Left forelimb (tissue), 1 donor: Measurements from ENCODE around the gene CGRRF1.

Source experiments
- DNase-seq: peaks from one replicate; pipeline ENCODE4 v3.0.0-alpha.2; 2018; ENCODE audit warnings: low spot score

Gene CGRRF1

DNA sequence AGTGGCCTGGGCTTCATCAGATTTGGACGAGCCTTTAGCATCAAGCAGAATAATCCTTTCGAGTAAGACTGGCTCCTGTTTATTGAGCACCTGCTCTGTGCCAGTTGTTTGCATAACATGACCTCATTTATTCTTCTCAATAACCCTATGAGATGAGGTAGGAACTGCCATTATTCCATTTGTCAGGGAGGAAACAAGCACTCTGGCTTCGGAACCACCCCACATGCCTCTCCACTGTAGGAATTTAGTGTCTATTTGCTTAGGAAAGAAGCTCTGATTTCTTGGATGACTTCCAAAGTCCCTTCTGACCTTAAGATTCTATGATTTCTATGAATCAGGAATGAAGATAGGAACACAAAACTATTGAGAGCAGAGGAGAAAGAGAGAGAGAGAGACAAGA, 68.3 kb downstream of the CGRRF1 start:
- no peak for DNase-seq

DNA sequence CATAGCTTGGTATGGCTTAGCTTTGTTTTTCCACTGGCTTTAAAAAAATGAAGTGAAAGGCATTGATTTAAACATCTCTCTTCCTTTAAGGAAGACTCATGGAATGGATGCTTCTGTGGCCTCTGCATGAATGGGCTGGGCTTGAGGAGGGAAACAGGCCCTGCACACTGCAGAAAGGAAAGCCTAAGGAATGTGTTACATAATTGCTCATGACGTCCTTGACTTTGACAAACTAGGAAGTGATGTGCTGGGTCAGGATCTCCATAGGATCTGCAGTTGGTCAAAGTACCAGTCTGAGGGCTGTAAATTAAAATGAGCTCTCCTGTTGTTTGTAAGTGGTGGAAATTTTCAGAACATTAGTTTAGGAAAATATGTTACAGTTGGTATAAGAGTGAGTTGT, 69.9 kb downstream of the CGRRF1 start:
- DNase-seq = no peak

- no peak for DNase-seq
Observed at GRCh38 chr14:54580933-54581332, 71.2 kb downstream of the CGRRF1 start.

GRCh38 chr14:54582334-54582733, 72.6 kb downstream of the CGRRF1 start:
- no peak for DNase-seq

GRCh38 chr14:54584097-54584496, 74.4 kb downstream of the CGRRF1 start:
- DNase-seq = no peak

DNA sequence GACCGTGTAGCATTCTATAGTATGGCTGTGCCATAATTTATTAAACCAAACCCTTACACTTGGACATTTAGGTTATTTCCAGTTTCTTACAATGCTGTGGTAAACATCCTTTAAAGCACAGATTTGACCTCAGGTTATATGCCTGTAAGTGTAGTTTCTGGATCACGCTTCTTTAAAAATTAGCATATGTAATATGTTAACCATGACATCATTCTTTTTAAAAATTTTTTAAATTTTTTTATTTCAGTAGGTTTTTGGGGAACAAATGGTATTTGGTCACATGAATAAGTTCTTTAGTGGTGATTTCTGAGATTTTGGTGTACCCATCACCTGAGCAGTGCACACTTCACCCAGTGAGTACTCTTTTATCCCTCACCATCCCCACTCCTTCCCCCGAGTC, 75.5 kb downstream of the CGRRF1 start:
- no peak for DNase-seq
